Brain microvascular endothelial cell (primary cell): ENCODE results near the gene LCK.
"Not testable (repeated sequence)": the region's sequence is repeated elsewhere in the genome, so short reads cannot be mapped to it uniquely, and the experiment has no call there.

Experiments used
- DNase-seq: peaks from one replicate; pipeline ENCODE4 v3.0.0-alpha.2; 2020
- H3K27ac ChIP-seq: fragments of 250-450 bp; sonication (Bioruptor Pico); 2 replicates; pipeline ENCODE4 v1.5.1; 2020; ENCODE audit warnings: mild to moderate bottlenecking, moderate library complexity
- H3K27me3 ChIP-seq: fragments of 250-450 bp; sonication (Bioruptor Pico); replicated peaks from 2 replicates; pipeline ENCODE4 v1.5.1; 2020; ENCODE audit warnings: mild to moderate bottlenecking
- H3K36me3 ChIP-seq: fragments of 250-450 bp; sonication (Bioruptor Pico); replicated peaks from 2 replicates; pipeline ENCODE4 v1.5.1; 2020; ENCODE audit warnings: mild to moderate bottlenecking
- H3K4me3 ChIP-seq: 2 replicates; pipeline ENCODE4 v1.5.1; 2011; ENCODE audit warnings: low read depth, mild to moderate bottlenecking, control low read depth, low read length, moderate library complexity
- CTCF ChIP-seq: IDR thresholded peaks from 2 replicates; pipeline ENCODE4 v1.5.1; 2011; ENCODE audit warnings: low read depth, mild to moderate bottlenecking, moderate library complexity, low read length, control low read depth, inconsistent platforms; ENCODE audit errors: missing control alignments
- in situ Hi-C: cut with HindIII; loops from 2 replicates; pipeline ENCODE4 v1.10.0; 2017; ENCODE audit warnings: low sequenced_read_pairs, low pct_ligation_motif_present

The LCK gene

DNA sequence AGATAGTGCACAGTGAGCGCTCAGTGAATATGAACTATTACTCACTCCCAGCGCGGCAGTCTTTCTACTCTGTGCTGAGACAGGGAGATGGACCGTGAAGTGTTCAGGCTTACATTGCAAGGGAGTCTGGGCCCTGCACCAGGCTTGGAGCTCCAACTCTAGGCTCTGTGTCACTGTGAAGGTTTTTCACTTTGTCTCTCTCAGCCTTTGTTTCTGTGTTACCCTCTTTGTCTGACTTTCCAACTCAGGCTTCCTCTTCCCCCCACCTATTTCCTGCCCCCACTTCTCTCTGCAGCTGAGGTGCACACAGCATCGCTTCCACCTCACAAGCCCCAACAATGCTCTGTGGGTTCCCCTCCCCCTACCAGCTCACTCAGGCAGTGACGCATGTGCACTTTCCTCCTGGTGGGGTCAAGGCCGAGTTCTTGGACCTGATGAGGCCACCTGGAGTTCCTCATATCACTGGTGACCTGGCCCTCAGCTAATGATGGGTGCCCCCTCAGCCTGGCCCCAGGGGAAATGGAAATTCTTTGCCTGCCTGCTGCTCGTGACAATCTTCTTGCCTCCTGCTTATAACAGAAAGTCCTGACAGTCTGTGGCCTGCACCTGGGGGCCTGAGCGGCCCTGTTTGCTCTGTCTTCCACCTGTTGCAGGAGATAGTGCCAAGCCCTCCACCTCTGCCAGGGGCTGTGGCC, 1.1 kb upstream of the LCK start:
- in situ Hi-C loops = no loop called here
- no peaks in the 10 kb centered on the region for H3K27me3 ChIP-seq
- no peak overlapping the region for H3K4me3 ChIP-seq
- TF ChIP-seq CTCF = no peak
- no peak for DNase-seq
- no peak overlapping the region for H3K27ac ChIP-seq
- no peaks in the 10 kb centered on the region for H3K36me3 ChIP-seq

- H3K27ac ChIP-seq = no peak overlapping the region
- no peak for TF ChIP-seq CTCF
- H3K36me3 ChIP-seq = no peaks in the 10 kb centered on the region
- H3K4me3 ChIP-seq = no peak overlapping the region
- H3K27me3 ChIP-seq = no peaks in the 10 kb centered on the region
- DNase-seq = no peak
- in situ Hi-C loops = no loop called here
Measured at GRCh38 chr1:32255072-32256071, 4.3 kb downstream of the LCK start.

DNA sequence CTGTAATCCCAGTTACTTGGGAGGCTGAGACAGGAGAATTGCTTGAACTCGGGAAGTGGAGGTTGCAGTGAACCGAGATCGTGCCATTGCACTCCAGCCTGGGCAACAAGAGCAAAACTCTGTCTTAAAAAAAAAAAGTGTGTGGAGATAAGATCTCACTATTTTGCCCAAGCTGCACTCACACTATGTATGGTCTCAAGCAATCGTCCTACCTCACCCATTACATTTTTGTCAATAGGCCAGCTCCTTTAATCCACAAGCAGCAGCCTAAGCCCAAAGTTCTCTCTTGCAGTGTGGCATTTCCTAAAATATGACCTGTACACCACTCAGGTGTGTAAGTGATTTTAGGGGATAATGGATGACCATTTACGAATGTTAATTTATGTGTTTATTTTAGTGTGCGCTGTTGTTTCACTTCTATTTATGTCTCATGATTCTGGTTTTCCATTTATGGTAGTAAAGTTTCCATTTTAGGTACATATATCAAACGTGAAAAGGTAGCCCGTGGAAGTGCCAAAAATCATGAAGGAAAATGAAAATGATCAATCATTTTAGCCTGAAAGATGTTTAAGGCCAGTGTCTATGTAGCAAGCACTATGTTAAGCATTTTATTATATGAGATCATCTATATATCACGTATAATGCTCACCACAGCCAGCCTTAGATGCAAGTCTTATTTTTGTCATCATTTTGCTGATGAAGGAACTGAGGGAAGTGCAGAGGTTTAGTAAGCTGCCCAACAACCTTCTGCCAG, 5.6 kb downstream of the LCK start:
- H3K27ac ChIP-seq = no peak overlapping the region
- H3K36me3 ChIP-seq = no peaks in the 10 kb centered on the region
- in situ Hi-C loops = no loop called here
- no peak for DNase-seq
- H3K27me3 ChIP-seq = no peaks in the 10 kb centered on the region
- TF ChIP-seq CTCF = no peak
- H3K4me3 ChIP-seq = no peak overlapping the region

GRCh38 chr1:32257227-32257508, 6.1 kb downstream of the LCK start:
- Histone ChIP-seq H3K4me3 (no peak overlapping the region), H3K27me3 (no peaks in the 10 kb centered on the region), H3K27ac (no peak overlapping the region), H3K36me3 (no peaks in the 10 kb centered on the region)
- DNase-seq = no peak
- no peak for TF ChIP-seq CTCF
- in situ Hi-C loops = no loop called here

- H3K4me3 ChIP-seq, DNase-seq, H3K27ac ChIP-seq, in situ Hi-C loops, H3K27me3 ChIP-seq, H3K36me3 ChIP-seq: not testable (repeated sequence)
Measured at GRCh38 chr1:32263236-32263593, 12.2 kb downstream of the LCK start.

DNA sequence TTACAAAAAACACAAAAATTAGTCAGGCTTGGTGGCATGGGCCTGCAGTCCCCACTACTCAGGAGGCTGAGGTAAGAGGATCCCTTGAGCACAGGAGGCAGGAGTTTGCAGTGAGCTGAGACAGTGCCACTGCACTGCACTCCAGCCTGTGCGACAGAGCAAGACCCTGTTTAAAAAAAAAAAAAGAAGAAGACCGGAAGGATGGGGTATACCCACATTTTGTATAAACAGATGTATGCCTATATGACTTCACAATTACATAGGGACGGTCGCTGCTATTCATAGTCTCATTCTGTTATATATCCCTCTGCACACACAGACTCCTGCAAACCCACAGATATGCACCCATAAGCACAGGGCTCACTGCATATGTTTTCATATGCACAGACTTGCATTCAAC, 12.7 kb downstream of the LCK start:
- in situ Hi-C loops = no loop called here
- Histone ChIP-seq H3K27me3 (no peaks in the 10 kb centered on the region), H3K4me3 (no peak overlapping the region), H3K27ac (no peak overlapping the region), H3K36me3 (no peaks in the 10 kb centered on the region)
- TF ChIP-seq CTCF = no peak
- DNase-seq = no peak
